GM21529 (cell line): ENCODE data around the gene GSTT2.
A peak's percentile ranks its signal among the peaks of the same experiment; 100 is the strongest.
"Not testable (repeated sequence)": the region's sequence is repeated elsewhere in the genome, so short reads cannot be mapped to it uniquely, and the experiment has no call there.

ENCODE experiments used
- ATAC-seq: cut with Tn5 transposase; IDR thresholded peaks from one replicate; pipeline ENCODE4 v1.9.1; 2021; ENCODE audit not compliant: unreplicated experiment

GSTT2 gene

DNA sequence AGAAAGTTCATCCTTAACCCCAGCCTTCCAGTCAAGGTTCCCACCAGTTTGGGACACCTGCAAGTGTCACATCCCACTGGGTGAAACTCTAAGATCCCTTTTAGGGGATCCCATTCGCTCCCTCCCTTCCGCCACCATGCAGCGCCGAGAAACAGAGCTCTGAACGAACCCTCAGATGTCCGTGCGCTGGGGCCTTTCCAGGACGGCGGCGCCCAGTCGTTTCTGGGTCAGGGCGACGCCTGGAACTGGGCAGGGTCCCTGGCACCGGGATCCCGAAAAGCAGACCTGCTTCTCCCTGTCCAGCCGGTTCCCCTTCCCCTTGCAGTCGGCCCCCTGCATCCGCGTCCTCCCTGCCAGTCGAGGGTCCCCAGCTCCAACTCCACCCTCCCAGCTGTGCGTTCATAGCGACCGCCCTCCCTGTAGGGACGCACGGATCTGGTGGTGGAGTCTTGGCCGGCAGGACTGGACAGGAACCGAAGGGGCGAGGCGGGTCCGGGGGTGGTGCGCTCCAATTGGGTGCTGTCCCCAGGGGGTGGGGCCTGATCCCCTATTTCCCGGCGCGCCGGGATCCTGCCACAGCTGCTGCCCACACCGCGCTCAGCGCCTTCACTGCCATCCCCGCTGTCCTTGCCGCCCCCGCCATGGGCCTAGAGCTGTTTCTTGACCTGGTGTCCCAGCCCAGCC is at the start of gene GSTT2:
TSS of gene GSTT2 (plus strand) at position 578 of the 684 bp plus-strand sequence.
- ATAC-seq: not testable (repeated sequence)

DNA sequence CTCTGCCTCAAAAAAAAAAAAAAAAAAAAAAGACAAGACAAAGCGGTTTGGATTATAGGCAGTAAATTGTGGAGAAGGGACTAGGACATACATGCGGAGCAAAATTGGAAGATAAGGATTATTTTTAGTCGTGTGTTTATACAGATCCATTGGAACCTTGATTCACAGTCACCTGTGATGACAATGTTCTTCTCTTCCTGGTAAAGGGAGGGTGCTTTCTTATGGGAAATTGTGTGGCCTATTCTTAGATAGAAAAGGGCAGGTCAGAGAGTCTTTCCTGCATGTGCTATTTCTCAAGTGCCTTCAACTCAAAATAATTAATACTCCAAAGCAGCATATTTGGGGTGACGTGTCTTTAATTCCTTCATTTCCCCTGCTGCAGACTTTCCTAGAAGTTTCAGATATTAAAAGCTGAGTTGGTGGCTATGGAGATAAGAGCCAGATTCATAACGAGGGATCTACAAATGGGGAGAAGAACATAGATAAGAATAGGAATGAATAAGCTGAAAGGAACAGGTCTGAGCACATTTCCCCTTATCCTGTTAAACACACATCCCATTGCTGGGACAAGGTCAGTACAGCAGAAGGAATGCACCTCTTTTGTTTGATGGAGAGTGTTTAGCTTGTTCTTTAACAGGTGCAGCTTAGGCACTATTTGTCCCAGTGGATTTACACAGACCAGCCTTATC is 41.5 kb upstream of the GSTT2 start:
- no peak for ATAC-seq

DNA sequence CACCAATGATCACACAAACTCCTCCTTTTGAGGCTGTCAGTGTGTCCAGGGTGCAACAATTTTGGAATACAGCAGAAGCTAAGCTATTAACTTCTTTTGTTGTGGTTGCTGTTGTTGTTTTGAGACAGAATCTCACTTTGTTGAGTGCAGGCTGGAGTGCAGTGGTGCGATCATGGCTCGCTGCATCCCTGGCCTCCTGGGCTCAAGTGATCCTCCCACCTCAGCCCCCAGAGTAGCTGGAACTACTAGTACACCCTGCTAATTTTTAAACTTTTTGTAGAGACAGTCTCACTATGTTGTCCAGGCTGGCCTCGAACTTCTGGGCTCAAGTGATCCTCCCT is 40.9 kb upstream of the GSTT2 start:
- no peak for ATAC-seq

DNA sequence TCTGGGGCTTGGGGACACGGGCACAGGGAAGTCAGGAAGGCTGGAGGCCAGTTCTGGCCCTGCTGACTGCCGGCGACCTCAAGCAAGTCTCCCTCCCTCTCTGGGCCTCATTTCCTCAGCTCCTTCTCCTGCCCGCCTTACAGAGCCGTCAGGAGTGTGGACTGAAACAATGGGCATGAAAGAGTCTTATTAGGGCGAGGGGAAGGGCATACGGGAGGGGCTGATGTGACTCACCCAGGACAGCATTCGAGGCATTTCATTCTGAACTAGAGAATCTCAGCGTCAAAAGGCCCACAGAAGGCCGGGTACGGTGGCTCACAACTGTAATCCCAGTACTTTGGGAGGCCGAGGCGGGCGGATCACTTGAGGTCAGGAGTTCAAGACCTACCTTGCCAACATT is 39.8 kb upstream of the GSTT2 start:
- not testable (repeated sequence) for ATAC-seq

DNA sequence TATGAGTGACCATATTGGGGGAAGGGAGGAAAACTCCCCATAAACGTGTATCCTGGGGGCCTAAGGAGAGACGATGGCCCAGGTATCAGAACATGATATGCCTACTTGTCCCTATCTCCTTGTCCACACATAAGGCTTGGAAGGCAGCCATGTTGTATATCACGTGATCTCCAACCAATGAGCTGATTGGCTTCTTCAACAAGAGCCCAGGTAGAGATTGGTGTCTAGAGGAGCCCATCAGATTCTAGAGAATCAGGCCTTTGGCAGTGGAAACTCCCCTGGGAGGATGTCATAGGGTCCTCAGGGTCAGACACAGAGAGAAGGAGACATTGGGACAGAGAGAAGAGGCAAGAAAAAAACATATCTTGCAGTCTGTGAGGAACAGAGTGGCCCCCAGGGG is 32.5 kb upstream of the GSTT2 start:
- ATAC-seq: not testable (repeated sequence)

DNA sequence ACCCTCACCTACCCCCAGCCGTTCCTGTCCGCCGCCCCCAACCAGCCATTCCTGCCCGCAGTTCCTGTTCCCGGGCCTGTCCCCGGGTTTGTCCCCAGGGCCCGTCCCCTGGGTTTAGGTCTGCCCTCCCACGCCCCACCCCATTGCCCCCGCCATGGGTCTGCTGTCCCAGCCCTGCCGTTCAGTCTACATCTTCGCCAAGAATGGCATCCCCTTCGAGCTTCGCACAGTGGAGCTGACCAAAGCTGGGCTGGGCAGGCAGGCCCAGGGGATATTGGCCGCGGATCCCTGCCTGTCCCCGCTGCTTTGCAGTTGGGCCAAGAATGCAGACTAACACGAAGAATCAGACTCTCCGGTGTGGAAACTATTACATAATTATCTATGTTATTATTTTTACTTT is 30.2 kb upstream of the GSTT2 start:
- not testable (repeated sequence) for ATAC-seq

DNA sequence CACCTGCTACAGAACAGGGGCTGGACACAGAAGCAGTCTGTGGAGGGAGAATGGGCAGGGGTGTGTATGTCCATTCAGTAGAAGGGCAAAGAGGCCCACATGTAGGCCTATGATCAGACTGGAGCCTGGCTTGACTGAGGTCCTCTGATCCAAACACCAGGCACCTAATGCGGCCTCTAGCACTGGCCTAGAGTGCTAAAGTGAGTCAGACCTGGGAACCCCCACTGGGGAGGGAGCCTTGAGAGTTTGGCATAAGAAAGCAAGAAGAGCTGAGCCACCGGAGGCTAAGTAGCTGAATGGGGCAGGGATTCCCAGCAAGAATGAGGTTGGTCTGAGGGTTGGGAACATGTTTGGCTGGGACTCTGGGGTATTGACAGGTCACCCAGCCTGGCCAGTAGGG is 28.6 kb upstream of the GSTT2 start:
- ATAC-seq: not testable (repeated sequence)

DNA sequence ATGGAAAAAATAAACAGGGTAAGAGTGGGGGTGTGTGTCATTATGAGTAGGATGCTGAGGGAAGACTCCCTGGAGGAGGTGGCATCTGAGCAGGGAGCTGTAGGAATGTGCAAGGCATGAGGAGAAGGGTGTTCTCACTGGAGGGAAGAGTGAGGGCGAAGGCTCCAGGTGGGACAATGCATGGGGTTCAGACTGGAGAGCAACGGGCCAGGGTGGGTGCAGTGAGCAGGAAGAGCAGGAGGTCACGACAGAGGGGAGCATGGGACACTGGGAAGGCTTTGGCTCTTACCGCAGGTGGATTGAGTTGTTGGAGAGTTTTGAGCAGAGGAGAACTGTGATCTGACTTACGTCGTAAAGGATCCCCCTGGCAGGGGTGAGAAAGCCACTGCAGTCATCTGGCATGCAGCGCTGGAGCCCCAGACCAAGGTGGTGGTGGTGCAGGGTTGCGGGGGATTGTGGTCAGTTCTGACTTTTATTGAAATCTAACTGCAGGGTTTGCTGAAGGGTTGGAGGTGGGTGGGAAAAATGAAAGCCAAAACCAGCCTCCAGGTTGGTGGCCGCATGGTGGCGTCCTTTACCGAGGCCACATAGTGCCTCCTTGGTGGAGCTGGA is 27.0 kb upstream of the GSTT2 start:
- not testable (repeated sequence) for ATAC-seq

DNA sequence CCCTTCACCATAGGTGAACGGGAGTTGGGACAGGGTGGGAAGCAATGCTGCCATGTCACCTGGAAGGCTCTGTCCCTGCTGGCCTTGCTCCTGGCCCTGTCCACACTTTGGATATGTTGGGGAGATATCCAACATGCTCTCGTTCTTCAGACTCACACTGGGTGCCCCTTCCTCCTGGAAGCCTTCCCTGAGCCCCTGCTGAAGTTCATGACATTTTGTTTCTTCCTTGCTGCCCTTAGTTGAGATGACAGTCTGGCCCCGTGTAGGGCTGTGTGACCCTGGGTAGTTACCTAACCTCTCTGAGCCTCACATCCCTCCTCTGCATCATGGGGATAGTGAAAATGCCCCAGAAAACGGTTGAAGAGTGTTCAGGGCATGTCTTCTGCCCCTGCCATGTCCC is 26.4 kb upstream of the GSTT2 start:
- not testable (repeated sequence) for ATAC-seq

DNA sequence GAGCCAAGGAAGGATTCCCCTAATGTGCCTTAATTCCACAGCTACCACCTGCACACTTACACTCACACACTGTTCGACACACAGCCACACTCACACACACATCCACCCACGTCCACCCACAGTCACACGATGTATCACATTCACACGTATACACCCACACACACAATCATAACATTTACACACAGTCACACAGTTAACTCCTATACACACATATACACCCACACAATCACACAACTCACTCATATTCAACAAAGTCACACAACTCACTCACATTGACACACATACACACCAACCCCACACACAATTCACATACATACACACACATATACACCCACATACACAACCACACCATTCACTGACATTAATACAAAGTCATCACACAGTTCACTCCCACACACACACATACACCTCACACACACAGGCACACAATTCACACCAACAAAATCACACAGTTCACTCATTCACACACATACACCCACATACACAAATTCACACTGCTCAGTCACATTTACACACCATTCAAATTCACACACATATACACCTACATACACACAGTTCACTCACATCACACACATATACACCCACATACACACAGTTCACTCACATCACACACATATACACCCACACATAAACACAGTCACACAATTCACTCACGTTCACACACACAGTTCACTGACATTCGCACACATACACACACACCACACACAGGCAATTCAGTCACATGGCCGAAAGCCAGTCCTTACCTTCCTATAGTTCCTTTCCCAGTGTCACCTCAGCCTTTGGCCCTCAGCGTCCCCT is 25.5 kb upstream of the GSTT2 start:
- not testable (repeated sequence) for ATAC-seq

DNA sequence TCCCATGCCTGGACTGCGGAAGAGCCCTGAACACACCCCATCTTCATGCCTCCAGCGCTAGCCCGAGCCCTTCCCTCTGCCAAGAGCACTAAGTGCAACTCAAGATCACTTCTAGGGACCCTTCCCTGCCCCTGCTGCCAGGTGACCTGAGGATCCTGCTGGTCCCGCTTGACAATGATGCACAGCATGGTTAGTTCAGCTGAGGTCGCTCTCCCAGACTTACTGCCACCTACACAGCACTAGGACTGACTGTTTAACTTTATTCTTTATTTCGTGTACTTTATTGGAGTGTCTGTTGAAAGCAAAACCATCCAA is 25.0 kb upstream of the GSTT2 start:
- ATAC-seq: not testable (repeated sequence)

DNA sequence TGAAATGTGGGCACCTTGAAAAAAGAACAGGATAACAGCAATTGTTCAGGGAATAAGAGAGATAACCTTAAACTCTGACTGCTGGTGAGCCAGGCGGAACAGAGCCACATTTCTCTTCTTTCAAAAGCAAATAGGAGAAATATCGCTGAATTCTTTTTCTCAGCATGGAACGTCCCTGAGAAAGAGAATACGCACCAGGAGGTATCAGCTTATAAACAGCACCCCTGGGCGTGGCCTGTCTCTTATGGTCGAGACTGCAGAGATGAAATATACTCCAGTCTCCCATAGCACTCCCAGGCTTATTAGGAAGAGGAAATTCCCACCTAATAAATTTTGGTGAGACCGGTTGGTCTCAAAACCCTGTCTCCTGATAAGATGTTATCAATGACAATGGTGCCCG is 24.0 kb upstream of the GSTT2 start:
- ATAC-seq: not testable (repeated sequence)

DNA sequence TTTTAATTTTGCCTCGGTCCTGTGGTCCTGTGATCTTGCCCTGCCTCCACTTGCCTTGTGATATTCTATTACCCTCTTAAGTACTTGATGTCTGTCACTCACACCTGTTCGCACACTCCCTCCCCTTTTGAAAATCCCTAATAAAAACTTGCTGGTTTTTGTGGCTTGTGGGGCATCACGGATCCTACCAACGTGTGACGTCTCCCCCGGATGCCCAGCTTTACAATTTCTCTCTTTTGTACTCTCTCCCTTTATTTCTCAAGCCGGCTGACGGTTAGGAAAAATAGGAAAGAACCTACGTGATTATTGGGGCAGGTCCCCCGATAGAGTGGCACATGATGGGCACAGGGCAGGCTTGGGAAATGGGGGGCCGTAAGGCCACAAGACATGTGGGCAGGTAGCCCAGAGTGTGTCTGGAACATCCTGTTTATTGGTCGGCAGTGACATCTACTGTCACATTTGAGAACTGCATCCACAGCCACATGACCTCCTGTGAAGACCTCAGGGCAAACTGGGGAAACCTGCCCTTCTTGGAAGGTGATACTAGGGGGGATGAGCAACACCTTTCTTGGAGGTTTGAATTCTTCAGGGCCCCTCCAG is 23.5 kb upstream of the GSTT2 start:
- ATAC-seq: not testable (repeated sequence)

DNA sequence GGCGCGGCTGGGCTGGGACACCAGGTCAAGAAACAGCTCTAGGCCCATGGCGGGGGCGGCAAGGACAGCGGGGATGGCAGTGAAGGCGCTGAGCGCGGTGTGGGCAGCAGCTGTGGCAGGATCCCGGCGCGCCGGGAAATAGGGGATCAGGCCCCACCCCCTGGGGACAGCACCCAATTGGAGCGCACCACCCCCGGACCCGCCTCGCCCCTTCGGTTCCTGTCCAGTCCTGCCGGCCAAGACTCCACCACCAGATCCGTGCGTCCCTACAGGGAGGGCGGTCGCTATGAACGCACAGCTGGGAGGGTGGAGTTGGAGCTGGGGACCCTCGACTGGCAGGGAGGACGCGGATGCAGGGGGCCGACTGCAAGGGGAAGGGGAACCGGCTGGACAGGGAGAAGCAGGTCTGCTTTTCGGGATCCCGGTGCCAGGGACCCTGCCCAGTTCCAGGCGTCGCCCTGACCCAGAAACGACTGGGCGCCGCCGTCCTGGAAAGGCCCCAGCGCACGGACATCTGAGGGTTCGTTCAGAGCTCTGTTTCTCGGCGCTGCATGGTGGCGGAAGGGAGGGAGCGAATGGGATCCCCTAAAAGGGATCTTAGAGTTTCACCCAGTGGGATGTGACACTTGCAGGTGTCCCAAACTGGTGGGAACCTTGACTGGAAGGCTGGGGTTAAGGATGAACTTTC is 18.7 kb upstream of the GSTT2 start, which contains the start of gene GSTT2B:
TSS of gene GSTT2B (minus strand) at position 112 of the 688 bp plus-strand sequence. CDS start at position 48, 64 bp downstream.
- ATAC-seq: not testable (repeated sequence)

DNA sequence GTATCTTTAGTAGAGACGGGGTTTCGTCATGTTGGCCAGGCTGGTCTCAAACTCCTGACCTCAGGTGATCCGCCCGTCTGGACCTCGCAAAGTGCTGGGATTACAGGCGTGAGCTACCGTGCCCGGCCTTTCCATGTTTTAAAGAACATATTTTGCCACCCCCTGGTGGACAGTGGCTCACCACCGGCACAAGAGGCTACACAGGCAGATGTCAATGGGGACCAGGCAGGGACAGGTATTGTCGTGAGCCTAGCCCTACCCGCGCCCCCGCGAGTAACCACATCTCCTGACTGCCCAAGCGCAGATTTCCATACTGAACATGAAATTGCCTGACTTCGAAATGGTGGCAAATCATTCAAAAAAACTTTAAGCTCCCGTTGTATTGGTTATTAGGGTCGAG is 13.8 kb upstream of the GSTT2 start:
- peak; percentile 36 for ATAC-seq

DNA sequence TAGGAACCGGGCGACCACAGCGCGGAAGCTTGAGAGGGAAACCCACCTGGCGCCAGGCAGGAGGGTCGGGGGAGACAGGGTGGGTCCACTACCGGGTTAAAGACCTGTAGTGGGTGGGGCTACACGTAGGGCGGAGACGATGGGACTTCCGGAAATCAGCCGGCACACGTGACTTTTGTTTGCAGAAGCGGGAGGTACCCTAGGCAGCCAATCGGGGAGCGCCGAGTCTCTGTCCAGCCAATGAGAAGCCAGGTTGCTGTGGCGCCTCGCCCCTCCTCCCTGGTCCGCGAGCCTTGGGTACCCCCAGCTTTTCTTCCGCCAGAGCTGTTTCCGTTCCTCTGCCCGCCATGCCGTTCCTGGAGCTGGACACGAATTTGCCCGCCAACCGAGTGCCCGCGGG is 13.4 kb upstream of the GSTT2 start, which contains the start of gene DDTL:
TSS of gene DDTL (plus strand) at position 321 of the 400 bp plus-strand sequence. CDS start at position 348, 27 bp downstream.
- ATAC-seq: peak; percentile 90

DNA sequence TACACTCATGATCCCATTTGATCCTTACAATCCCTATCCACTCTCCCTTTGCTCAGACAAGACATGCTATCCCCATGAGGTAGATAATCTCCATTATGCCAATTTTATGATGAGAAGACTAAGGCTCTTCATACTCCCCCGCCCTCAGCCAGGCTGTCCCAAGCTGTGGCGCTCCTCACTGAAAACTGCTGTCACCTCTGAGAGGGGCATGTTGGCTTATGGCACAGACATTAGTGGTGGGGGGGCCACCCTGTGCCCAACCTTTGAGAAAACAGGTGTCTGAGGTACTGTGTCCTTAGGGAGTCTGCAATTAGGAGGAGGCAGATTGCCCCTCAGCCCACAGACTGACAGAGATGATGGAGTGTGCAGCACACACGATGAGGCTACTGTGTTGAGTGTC is 10.9 kb upstream of the GSTT2 start:
- ATAC-seq: no peak

DNA sequence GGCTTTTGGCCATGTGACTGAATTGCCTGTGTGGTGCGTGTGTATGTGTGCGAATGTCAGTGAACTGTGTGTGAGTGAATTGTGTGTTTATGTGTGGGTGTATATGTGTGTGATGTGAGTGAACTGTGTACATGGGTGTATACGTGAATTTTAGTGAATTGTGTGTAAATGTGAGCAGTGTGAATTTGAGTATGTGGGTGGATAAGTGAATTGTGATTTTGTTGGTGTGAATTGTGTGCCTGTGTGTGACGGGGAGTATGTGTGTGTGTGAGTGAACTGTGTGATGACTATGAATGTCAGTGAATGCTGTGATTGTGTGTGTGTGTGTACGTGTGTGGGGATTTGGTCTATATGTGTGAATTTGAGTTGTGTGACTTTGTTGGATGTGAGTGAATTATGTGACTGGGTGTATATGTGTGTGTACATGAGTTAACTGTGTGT is 9.7 kb upstream of the GSTT2 start:
- no peak for ATAC-seq

DNA sequence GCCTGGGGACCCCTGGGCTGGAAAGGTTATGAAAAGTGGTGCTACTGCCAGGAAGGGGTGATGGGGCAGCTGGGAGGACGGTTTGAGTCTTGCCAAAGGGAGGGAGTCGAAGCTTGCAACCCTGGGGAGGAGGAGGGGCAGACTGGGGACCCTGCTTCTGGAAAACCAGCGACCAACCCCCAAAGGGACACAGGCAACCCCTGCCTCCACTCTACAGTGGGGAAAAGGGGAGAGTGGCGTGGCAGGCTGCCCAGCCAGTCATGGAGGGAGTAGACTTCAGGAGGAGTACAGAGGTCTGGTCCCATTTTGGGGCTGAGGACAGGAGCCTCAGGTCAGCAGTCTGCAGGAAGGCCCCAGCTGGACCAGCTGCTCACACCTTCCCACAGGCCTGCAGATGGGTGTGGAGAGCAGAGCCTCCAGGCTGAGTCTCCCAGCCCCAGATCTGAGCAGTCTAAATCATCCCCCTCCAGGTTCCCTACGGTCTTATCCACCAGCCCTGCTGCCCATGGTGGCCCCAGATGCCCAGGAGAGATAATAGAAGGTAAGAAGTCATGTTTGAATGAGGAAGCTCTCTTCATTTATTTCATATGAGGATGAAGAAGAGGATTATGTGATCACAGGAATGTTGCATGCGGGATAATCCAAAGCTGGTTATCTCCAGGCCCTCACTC is 9.0 kb upstream of the GSTT2 start:
- ATAC-seq: no peak

DNA sequence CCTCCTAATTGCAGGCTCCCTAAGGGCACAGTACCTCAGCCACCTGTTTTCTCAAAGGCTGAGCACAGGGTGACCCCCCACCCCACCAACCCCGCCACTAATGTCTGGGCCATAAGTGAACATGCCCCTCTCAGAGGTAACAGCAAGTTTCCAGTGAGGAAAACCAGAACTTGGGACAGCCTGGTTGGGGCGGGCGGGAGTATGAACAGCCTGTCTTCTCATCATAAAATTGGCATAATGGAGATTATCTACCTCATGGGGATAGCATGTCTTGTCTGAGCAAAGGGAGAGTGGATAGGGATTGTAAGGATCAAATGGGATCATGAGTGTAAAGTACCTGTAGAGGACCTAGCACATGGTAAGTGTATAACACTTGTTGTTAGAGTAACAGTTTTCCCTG is 8.0 kb upstream of the GSTT2 start:
- not testable (repeated sequence) for ATAC-seq
